ENCODE results near the gene PCP2. TPM values are rescaled to one million over a fixed set of nuclear protein-coding genes. Genes with fewer than 3 reads are reported as not detected.

PCP2 gene
- total and polyA plus RNA-seq, 2 of the 8 experiments (the other 6 are each of a cell fraction or from before 2014, with no cell fraction given), result not detected

DNA sequence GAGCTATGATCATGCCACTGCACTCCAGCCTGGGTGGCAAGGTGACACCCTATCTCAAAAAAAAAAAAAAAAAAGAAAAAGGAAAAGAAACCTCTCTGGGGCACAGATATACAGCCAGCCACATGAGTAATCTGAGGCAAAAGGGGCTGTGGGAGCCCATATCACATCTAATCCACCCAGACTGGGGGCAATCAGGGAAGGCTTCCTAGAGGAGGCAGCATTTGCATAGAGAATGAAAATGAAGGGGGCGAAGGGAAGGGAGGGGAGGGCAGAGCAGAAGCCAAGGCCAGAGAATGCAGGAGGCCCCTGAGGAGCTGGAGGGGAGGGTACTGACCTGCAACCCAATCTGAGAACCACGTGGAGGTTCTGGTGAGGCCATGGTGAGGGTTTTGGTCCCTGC lies 16.6 kb upstream of the PCP2 start:
- Histone ChIP-seq H4K20me1 (replicated peaks in 1 of 2; ENCODE audit: control insufficient read depth in 1 of 2, insufficient read depth in 2 of 2, low read length in 2 of 2) (peaks cover 0 to 5% of the 10 kb centered on the region in 2 experiments), H3K4me3 (ENCODE audit: extremely low read depth in 1 of 4, insufficient read depth in 2 of 4, low read depth in 3 of 4, low read length in 4 of 4) (no peak overlapping the region), H3K9ac (replicated peaks in 1 of 4; ENCODE audit: extremely low read depth in 1 of 4, low read depth in 3 of 4, low read length in 3 of 4) (no peak overlapping the region), H3K23ac (ENCODE audit: insufficient read length) (no peak overlapping the region), H3K4me1 (replicated peaks in 1 of 4; ENCODE audit: control insufficient read depth in 3 of 4, insufficient read depth in 4 of 4, low read length in 3 of 4) (peaks cover 0 to 2% (median 0%) of the 10 kb centered on the region in 4 experiments; a peak in 4 of 7 replicates), H3K56ac (replicated peaks; ENCODE audit: insufficient read length, low read depth, low read length) (no peak overlapping the region), H4K5ac (ENCODE audit: insufficient read length, low read depth, low read length) (no peak overlapping the region), H3K14ac (ENCODE audit: insufficient read length) (no peak overlapping the region), H3K27ac (ENCODE audit: low read depth, low read length) (no peak overlapping the region), H2BK120ac (replicated peaks; ENCODE audit: low read depth, low read length) (no peak overlapping the region), H2BK20ac (ENCODE audit: low read length) (no peak overlapping the region), H2BK15ac (ENCODE audit: low read length) (no peak overlapping the region), H4K8ac (ENCODE audit: extremely low read depth, insufficient read depth, low read length) (no peak overlapping the region), H3K79me2 (ENCODE audit: control insufficient read depth in 1 of 2, insufficient read depth in 2 of 2, low read length in 2 of 2) (no peaks in the 10 kb centered on the region), H2BK12ac (ENCODE audit: low read depth, low read length) (no peak overlapping the region), H3K23me2 (ENCODE audit: low read depth, low read length) (0 out of 2 replicates have a peak, but pooled peaks cover 2% of the 10 kb centered on the region), H2AFZ (ENCODE audit: low read length) (no peak overlapping the region), H3K9me3 (ENCODE audit: insufficient read depth in 2 of 2, low read depth in 1 of 2, low read length in 1 of 2) (no peaks in the 10 kb centered on the region), H4K91ac (replicated peaks; ENCODE audit: insufficient read length, low read length) (no peak overlapping the region), H2BK5ac (ENCODE audit: low read depth, low read length) (no peak overlapping the region), H3K18ac (ENCODE audit: extremely low read depth, low read length) (no peak overlapping the region), H3K4me2 (ENCODE audit: insufficient read depth in 1 of 2, low read depth in 2 of 2, low read length in 2 of 2) (no peak overlapping the region), H2AK5ac (ENCODE audit: low read depth, low read length) (no peak overlapping the region), H3K79me1 (ENCODE audit: low read depth, low read length) (no peaks in the 10 kb centered on the region), H3K4ac (replicated peaks; ENCODE audit: insufficient read length, low read depth, low read length) (no peak overlapping the region), H3K27me3 (replicated peaks in 1 of 4; ENCODE audit: control insufficient read depth in 3 of 4, extremely low read depth in 1 of 4, insufficient read depth in 3 of 4, low read length in 3 of 4) (peaks cover 2 to 18% (median 6%) of the 10 kb centered on the region in 4 experiments), H3K36me3 (ENCODE audit: control insufficient read depth in 2 of 4, insufficient read depth in 4 of 4, low read length in 3 of 4) (0 out of 8 replicates have a peak, but pooled peaks cover 0 to 3% (median 0%) of the 10 kb centered on the region in 4 experiments)
- ChIA-PET CTCF (ENCODE audit: partially characterized antibody) (interaction anchor here (0.6 to 1.9 kb wide), 5 partner anchors 9 to 252 kb away, joined by 3 to 7 read pairs (median 5); partner anchors contain the start of gene TRAPPC5), POLR2A (ENCODE audit: partially characterized antibody) (interaction anchor here (0.6 to 1.4 kb wide), 2 partner anchors 9 to 112 kb away, joined by 3 read pairs; no protein-coding TSS in a partner anchor)
- 67% methylated on average over 2 of the region's 2 CpGs; no CpG with 5 or more reads in 1 of the 2 experiments for WGBS, 2 experiments (ENCODE audit: extremely low coverage in 1 of 2, insufficient coverage in 1 of 2, insufficient read length in 1 of 2, insufficient replicate concordance in 2 of 2, low coverage in 1 of 2, low lambda C conversion rate in 2 of 2, missing lambda C conversion rate in 1 of 2)
- TF ChIP-seq SIX5 (IDR thresholded peaks at IDR 0.05; ENCODE audit: low read depth, low read length) (no peak), CTBP2 (IDR thresholded peaks at IDR 0.05; ENCODE audit: borderline replicate concordance, insufficient read depth, insufficient read length, low read length) (no peak), BCL11A (IDR thresholded peaks at IDR 0.05; ENCODE audit: low read depth in 2 of 2, low read length in 2 of 2) (no peak)
- DNase-seq (ENCODE audit: low read depth in 1 of 2, low spot score in 2 of 2) (no peak), FAIRE-seq (no peak)
